Measurements from ENCODE around the gene ALG14.

DNA sequence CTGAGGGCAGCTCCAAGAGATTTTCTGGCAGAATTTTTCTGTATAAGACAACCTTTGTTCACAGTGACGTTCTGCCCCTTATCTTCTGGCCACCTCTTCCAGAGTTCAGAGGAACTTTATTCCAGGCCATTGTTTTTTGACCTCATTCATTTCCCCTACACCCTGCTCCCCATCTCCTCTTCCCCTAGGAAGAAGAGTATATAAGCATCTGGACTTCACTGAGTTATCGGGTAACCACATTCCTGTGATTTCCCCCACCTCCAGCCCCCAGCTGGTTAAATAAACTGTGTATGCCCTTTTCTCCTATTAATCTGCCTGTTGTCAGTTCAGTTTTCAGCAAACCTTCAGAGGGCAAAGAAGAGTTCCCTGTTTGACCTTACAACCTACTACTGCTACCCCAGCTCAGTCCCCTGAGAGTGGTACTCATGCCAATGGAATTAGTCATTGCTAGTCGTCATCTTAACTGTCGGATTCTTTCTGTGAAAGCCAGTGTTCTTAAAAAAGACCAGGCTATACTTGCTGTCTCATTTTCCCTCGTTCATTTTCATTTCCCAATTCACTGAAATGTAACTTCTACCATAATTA, 14.3 kb upstream of the ALG14 start:
- no peak for TF ChIP-seq POLR2AphosphoS5 (IDR thresholded peaks at IDR 0.05; ENCODE audit: insufficient read depth in 1 of 2, low read depth in 1 of 2)
- TF ChIP-seq, protein P1, sequence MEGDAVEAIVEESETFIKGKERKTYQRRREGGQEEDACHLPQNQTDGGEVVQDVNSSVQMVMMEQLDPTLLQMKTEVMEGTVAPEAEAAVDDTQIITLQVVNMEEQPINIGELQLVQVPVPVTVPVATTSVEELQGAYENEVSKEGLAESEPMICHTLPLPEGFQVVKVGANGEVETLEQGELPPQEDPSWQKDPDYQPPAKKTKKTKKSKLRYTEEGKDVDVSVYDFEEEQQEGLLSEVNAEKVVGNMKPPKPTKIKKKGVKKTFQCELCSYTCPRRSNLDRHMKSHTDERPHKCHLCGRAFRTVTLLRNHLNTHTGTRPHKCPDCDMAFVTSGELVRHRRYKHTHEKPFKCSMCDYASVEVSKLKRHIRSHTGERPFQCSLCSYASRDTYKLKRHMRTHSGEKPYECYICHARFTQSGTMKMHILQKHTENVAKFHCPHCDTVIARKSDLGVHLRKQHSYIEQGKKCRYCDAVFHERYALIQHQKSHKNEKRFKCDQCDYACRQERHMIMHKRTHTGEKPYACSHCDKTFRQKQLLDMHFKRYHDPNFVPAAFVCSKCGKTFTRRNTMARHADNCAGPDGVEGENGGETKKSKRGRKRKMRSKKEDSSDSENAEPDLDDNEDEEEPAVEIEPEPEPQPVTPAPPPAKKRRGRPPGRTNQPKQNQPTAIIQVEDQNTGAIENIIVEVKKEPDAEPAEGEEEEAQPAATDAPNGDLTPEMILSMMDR (IDR thresholded peaks at IDR 0.05), result no peak
